ENCODE measurements around the gene ANKS4B. TPM values are rescaled to one million over a fixed set of nuclear protein-coding genes. Genes with fewer than 3 reads are reported as not detected.
"Not testable (repeated sequence)": the region's sequence is repeated elsewhere in the genome, so short reads cannot be mapped to it uniquely, and the experiment has no call there.

The ANKS4B gene
- total RNA-seq, 1 experiment from 2014 or later, result 0.02 TPM

DNA sequence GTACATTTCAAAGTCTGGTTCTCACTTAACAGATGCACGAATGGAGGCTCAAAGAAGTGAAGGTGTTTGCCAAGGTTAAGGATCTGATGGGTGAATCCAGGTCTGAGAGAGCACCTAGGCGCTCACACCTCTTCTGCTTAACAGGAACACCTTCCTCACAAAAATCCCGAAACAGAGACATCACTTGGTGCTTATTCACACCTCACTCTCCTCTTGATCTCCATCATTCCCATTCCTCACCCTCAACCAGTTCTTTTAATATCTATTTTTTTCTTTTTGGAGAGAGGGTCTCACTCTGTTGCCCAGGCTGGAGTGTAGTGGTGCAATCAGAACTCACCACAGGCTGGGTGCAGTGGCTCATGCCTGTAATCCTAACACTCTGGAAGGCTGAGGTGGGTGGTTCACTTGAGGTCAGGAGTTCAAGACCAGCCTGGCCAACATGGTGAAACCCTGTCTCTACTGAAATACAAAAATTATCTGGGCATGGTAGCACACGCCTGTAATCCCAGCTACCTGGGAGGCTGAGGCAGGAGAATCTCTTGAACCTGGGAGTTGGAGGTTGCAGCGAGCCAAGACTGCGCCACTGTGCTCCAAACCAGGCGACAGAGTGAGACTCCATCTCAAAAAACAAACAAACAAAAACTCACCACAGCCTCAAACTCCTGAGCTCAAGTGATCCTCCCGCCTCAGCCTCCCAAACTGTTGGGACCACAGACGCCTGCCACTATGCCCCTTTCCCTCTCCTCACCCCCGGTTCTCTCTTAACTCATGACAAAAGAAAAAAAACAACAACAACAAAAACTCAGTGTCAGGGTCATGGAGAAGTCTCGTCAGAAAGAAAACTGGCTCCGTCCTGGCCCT lies 29.5 kb downstream of the ANKS4B start:
- no peak overlapping the region for H3K27ac ChIP-seq

DNA sequence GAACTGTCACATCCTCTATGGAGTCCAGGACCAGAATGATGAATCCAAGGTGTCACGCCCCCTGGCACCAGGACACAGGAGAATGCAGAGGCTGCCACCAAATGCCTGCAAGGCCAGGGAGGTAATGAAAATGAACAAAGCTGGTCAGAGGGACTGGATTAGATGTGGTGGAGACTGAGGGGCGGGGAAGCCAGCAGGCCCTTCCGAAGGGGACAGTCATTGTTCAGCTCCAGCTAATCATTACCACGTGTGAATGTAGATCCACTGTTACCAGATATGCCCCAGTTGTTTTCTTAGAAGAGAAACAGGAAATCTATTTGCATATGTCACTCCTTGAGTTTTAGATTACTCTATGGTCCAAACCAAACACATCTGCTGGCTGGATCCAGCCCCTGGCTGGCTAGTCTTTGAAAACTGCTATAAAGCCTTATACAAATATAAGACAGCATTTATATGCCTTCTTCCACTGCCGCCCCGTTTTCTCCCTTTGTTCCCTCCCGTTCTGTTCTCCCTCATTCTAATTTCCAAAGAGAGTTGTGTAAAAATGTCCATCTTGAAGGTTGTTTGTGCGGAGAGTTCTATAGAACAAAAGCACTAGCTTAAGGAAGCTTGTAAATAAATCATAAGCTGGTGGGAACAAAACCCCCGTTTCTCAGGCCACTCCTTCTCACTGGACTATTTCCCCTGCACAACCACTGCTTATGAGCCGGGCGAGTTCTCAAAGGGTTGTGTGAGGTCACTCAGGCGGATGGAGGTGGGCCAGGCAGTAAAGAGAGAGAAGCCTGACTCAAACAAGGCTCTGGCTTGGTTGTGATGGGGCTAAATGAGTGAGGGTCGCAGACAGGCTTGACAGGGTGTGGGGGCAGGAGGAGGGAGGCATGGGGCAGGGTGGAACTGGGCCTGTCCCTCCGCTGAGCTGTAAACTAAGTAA lies 30.4 kb downstream of the ANKS4B start:
- no peaks in the 10 kb centered on the region for H3K36me3 ChIP-seq
- no peaks in the 10 kb centered on the region for H3K4me1 ChIP-seq
- H3K27ac ChIP-seq, result no peak overlapping the region
- H3K9me3 ChIP-seq (replicated peaks), result no peaks in the 10 kb centered on the region
- no peaks in the 10 kb centered on the region for H3K27me3 ChIP-seq
- H3K4me3 ChIP-seq, result no peak overlapping the region
- peak in 1 of 2 experiments; percentile 5 for DNase-seq

More for the DNA sequence above, 29.5 kb downstream of the ANKS4B start:
- H3K27me3 ChIP-seq, result no peaks in the 10 kb centered on the region
- no peaks in the 10 kb centered on the region for H3K36me3 ChIP-seq
- H3K9me3 ChIP-seq (replicated peaks), result no peaks in the 10 kb centered on the region
- no peak overlapping the region for H3K4me3 ChIP-seq
- no peaks in the 10 kb centered on the region for H3K4me1 ChIP-seq
- no peak for DNase-seq

DNA sequence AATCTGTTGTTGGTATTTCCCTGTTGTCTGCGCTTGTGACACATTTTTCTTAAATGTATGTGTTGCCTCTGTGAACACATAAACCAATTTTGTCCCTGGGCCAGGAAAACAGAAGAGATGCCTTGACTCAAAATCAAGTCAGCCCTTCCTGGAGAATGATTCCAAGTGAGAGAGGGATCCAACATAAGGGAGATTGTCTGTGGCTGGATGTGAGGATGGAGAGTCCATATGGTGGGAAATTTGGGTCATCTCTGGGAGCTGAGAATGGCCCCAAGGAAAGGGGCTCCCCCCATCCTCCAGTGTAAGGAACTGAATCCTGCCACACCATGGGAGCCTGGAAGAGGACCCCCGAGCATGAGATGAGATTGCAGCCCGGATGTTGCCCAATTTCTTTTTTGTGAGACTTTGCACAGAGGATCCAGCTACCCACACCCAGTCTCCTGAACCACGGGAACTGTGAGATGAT lies 31.1 kb downstream of the ANKS4B start:
- no peaks in the 10 kb centered on the region for H3K9me3 ChIP-seq (replicated peaks)
- H3K36me3 ChIP-seq, result no peaks in the 10 kb centered on the region
- no peak overlapping the region for H3K27ac ChIP-seq
- H3K4me1 ChIP-seq, result no peaks in the 10 kb centered on the region
- H3K4me3 ChIP-seq, result no peak overlapping the region
- no peak for DNase-seq
- H3K27me3 ChIP-seq, result no peaks in the 10 kb centered on the region

DNA sequence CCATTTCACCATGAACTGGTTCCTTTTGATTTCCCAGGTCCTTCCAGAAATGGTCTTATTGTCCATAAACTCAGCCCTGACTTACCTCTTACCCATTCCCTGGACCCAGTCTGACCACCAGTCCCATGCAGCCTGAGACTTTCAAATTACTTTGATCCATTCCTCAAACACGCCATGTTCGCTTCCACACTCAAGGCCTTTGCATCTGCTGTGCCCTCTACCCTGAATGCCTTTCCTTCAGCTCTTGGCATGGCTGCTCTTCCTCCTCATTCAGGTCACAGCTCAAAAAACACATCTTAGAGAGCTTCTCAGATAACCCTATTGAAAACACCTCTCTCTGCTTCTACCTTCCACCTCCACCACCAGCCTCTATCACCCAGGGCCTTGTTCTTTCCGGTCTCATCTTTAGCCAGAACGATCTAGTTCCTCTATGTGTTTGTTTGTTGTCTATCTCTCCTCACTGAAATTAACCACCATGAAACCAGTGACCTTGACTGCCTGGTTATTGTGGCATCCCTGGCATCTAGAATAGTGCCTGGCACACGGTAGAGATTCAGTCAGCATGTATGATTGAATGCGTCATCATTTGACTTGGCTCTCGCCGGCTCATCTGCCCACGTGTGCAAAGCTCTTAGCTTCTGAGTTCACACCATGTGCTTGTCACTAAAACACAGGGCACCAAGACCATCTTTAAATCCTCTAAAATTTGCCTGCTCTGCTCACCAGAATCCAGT lies 31.8 kb downstream of the ANKS4B start:
- Histone ChIP-seq H3K4me3 (no peak overlapping the region), H3K27ac (no peak overlapping the region)

DNA sequence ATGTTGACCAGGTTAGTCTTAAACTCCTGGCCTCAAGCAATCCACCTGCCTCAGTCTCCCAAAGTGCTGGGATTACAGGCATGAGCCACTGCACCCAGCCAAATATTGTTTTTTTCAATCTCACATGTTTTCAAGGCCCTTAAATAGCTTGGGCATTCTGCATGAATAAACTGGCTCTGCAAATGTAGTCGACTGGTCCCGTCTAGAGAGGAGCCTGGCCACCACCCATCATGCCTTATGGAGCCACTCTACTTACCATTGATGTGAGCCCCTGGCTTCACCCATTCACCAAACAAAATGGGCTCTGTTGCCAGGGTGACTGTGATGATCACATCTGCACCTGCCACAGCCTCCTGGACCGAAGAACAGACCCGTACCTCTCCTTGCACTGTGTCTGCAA lies 33.8 kb downstream of the ANKS4B start:
- Histone ChIP-seq H3K4me3 (no peak overlapping the region), H3K4me1 (no peaks in the 10 kb centered on the region), H3K27ac (no peak overlapping the region), H3K36me3 (no peaks in the 10 kb centered on the region), H3K27me3 (no peaks in the 10 kb centered on the region), H3K9me3 (replicated peaks) (no peaks in the 10 kb centered on the region)
- DNase-seq, result no peak

More for the DNA sequence above, 31.8 kb downstream of the ANKS4B start:
- no peaks in the 10 kb centered on the region for H3K36me3 ChIP-seq
- H3K4me1 ChIP-seq, result no peaks in the 10 kb centered on the region
- no peak for DNase-seq
- no peaks in the 10 kb centered on the region for H3K9me3 ChIP-seq (replicated peaks)
- H3K27me3 ChIP-seq, result no peaks in the 10 kb centered on the region

DNA sequence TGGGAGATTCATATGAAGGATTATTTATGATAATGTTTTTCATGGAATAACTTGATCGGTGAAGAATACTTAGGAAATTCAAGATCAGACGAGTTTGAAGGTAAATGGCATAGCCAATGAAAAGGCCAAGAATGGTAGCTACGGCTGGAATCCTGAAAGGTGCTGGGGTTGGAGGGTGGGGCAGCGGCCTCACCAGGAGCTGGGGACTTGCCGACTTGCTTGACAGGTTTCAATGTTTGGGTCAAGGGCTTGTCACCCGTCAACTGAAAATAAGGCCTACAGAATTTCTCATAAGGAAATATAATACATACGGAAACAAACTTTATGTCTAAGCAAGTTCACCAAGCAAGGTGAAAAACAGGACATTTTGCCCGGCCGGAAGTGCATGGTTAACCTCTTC lies 34.7 kb downstream of the ANKS4B start:
- Histone ChIP-seq H3K36me3 (no peaks in the 10 kb centered on the region), H3K27me3 (no peaks in the 10 kb centered on the region), H3K4me1 (no peaks in the 10 kb centered on the region), H3K9me3 (replicated peaks) (no peaks in the 10 kb centered on the region), H3K27ac (no peak overlapping the region), H3K4me3 (no peak overlapping the region)
- DNase-seq, result no peak

DNA sequence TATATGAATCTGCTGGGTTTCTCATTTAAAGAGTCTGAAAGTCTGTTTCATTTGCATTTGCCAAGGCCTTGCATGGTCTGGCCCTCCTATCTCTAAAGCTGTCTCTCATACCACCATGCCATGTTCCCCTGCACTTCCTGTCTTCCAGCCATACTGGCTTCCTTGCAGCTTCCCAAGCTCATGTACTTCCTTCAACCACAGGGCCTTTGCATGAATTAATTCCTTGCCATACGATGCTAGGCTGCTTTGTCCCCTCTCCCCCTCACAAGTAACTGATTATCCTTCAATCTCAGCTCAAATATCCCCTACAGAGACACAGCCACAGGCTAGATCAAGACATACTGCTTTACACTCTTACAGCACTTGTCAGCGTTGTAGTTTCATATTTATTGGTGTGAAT lies 38.8 kb downstream of the ANKS4B start:
- no peak for DNase-seq
- H3K36me3 ChIP-seq, result no peaks in the 10 kb centered on the region
- no peak overlapping the region for H3K4me3 ChIP-seq
- H3K9me3 ChIP-seq (replicated peaks), result no peaks in the 10 kb centered on the region
- no peaks in the 10 kb centered on the region for H3K27me3 ChIP-seq
- no peaks in the 10 kb centered on the region for H3K4me1 ChIP-seq
- no peak overlapping the region for H3K27ac ChIP-seq

DNA sequence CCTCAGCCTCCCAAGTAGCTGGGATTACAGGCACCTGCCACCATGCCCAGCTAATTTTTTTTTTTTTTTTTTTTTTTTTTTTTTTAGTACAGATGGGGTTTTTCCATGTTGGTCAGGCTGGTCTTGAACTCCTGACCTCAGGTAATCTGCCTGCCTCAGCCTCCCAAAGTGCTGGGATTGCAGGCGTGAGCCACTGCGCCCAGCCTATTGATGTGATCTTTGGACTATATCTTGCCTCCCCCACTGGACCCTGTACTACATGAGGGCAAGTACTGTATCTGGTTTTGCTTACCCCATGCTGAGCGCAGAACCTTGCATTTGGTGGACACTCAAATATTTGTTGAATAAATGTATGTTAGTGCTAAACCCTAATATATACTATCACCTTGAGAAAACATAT lies 39.3 kb downstream of the ANKS4B start:
- not testable (repeated sequence) for DNase-seq; H3K27me3 ChIP-seq; H3K27ac ChIP-seq; H3K4me3 ChIP-seq; H3K4me1 ChIP-seq; H3K36me3 ChIP-seq; H3K9me3 ChIP-seq (replicated peaks)

DNA sequence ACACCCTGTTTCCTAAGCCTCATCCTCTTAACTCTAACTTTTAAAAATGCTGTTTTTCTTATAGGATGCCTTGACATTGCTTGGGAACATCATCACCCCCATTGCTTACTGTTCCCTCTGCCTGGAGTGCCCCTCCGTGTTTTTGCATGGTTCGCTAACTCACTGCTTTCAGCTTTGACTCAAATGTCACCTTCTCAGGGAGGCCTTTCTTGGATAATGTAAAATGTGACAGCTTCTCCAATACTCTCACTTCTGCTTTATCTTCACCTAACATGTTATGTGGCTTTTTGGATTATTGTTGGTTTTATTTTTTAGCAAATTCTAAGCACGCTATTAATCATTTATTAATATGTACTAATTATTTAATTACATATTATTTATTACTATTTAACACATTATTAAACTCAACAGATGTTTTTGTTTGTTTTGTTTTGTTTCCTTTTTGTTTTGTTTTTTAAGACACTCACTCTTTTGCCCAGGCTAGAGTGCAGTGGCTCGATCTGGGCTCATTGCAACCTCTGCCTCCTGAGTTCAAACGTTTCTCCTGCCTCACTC lies 40.8 kb downstream of the ANKS4B start:
- no peak for DNase-seq
- Histone ChIP-seq H3K4me1 (no peaks in the 10 kb centered on the region), H3K36me3 (no peaks in the 10 kb centered on the region), H3K4me3 (no peak overlapping the region), H3K9me3 (replicated peaks) (no peaks in the 10 kb centered on the region), H3K27me3 (no peaks in the 10 kb centered on the region), H3K27ac (no peak overlapping the region)

DNA sequence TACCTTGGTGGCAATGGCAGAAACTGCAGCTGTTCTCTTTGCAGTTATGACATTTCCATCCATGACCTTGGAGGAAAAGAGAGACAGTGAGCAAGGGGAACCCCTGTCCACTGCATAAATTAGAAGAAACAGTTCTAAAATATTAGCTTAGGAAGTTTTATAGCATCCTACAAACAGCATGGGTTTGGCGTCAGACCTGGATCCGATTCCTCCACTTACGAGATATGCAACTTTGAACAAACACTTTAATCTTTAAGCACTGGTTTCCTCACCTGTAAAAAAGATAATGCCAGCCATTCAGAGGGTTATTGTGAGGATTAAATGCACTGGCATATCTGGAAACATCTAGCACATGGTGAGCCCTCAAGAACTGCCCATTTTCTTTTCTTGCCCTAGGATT lies 42.0 kb downstream of the ANKS4B start:
- Histone ChIP-seq H3K4me1 (no peaks in the 10 kb centered on the region), H3K27me3 (no peaks in the 10 kb centered on the region), H3K4me3 (no peak overlapping the region), H3K27ac (no peak overlapping the region), H3K36me3 (no peaks in the 10 kb centered on the region), H3K9me3 (replicated peaks) (no peaks in the 10 kb centered on the region)
- DNase-seq, result no peak

DNA sequence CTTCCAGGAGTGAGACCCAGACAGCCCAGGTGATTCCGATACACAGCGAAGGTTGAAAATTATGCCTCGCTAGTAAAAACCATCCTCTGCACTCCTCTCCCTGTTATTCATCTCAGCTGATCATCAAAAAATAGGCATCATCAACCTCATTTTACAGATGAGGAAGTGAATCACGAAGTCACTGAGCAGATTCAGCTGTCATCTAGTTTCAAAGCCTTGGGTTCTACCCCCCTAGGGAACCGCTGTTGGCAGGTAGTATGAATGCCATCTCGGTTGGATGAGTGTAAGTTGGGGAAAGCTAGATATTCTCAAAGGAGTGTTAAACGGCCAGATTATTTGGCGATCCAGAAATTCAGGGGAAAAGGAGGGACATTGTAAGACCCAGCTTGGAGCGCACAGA lies 42.6 kb downstream of the ANKS4B start:
- Histone ChIP-seq H3K36me3 (no peaks in the 10 kb centered on the region), H3K4me3 (no peak overlapping the region), H3K27ac (no peak overlapping the region), H3K9me3 (replicated peaks) (no peaks in the 10 kb centered on the region), H3K27me3 (no peaks in the 10 kb centered on the region), H3K4me1 (no peaks in the 10 kb centered on the region)
- no peak for DNase-seq

DNA sequence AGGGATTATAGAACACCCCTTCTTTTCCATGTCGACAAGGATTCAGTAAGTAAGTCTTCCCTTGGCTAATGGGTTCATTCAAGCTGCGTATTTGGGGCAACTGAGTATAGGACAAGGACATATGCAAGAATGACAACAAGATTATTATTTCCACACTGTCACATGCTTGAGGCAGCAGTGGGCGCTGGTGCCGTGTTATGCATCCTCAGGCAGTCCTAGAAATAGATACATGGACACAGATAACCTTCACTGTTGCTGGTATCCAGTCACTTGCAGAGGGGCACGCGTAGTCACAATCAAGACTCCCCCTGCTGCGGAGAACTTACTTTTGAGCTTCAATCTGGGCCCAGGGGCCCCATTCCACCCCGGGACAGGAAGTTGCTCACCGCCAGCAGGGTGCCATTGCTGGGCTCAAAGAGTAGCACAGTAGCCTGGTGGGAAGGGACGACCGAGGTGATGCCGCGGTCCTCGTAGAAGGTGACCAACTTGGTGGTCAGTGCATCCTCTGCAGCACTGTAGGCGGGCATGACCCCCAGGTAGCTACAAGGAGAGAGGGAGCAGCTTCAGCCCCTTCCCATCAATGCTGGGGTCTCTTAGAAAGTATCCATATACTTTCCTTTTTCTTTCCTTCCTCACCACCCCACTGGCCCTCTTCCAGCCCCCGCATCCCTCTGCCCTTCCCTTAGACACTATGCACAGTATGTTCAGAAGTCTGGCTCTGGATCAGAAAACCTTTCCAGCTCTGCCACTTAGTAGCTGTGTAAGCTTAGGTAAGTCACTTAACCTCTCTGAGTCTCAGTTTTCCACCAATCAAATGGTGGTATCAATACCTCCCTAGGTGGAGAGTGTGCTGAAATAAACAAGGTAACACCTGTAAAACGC lies 43.8 kb downstream of the ANKS4B start:
- Histone ChIP-seq H3K9me3 (replicated peaks) (no peaks in the 10 kb centered on the region), H3K4me3 (no peak overlapping the region), H3K36me3 (no peaks in the 10 kb centered on the region), H3K4me1 (no peaks in the 10 kb centered on the region), H3K27ac (no peak overlapping the region), H3K27me3 (no peaks in the 10 kb centered on the region)
- DNase-seq, result no peak

DNA sequence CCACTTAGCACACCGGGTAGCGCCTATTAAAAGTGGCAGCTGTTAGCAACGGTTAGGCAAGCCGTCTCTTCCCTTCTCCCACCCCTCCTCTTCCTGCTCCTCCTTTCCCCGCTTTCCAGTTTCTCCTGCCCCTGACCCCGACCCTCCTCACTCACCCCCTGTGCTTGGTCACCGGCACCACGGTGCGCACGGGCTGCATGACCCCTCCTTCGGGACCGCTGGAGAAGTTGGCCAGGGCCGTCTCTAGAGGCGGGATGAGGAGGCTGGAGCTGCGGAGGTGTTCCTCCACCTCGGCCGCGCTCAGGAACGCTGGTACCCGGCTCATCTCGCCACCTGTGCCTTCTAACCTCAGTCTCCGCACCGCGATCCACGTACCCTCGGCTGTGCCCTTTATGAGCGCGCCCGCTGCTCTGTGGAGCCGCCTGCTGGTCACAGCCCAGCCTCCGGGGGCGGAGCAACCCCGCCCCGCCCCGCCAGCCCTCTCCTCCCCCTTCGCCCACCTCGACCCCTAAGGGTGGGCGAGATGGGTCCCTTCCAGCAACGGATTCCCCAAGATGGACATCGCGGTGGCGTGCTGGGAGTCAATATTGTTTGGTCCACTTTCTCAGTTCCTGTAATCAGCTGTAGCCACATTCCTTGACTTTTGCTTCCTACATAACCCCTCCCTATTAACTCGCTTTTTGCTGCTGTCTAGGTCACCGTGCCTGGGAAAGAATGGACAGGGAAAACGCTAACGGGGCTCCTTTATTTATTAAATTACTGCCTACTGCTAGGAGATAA lies 44.6 kb downstream of the ANKS4B start, which contains the start of gene CRYM:
Gene CRYM, minus strand, starts transcription at position 364 of the 780 bp plus-strand sequence. Its CDS starts 39 bp downstream, at position 325.
- Histone ChIP-seq H3K4me1 (no peaks in the 10 kb centered on the region), H3K27me3 (no peaks in the 10 kb centered on the region), H3K36me3 (no peaks in the 10 kb centered on the region), H3K27ac (no peak within 1 kb of the TSS), H3K9me3 (replicated peaks) (no peaks in the 10 kb centered on the region), H3K4me3 (no peak within 1 kb of the TSS)
- DNase-seq, result no peak
